ENCODE results near the gene GPAM. TPM values are rescaled to one million over a fixed set of nuclear protein-coding genes. Genes with fewer than 3 reads are reported as not detected.

GPAM gene
- total RNA-seq, 6 experiments from 2014 or later: 78.8 to 340 (median 90.3) TPM

- Histone ChIP-seq H3K27ac (peak overlapping the region; percentile 55 to 88 (median 86)), H3K4me1 (peaks cover 0 to 52% (median 12%) of the 10 kb centered on the region in 4 donors), H3K9me3 (no peaks in the 10 kb centered on the region), H3K27me3 (no peaks in the 10 kb centered on the region), H3K36me3 (no peaks in the 10 kb centered on the region), H3K4me3 (peak overlapping the region in 1 of 3 donors; percentile 7)
- DNase-seq (no peak), ATAC-seq (peak in 3 of 4 donors; percentile 2 to 8 (median 8))
- 57% methylated on average over 1 of the region's 2 CpGs for WGBS (ENCODE audit: insufficient coverage, low coverage, low lambda C conversion rate, missing lambda C conversion rate)
- TF ChIP-seq POLR2A (IDR thresholded peaks at IDR 0.05) (no peak), CTCF (IDR thresholded peaks at IDR 0.05) (no peak)
- intact Hi-C loops (cut with DNase I): no loop called here
Observed at GRCh38 chr10:112222799-112223198, 39.2 kb upstream of the GPAM start.

GRCh38 chr10:112221545-112221944 lies 38.0 kb upstream of the GPAM start:
- H3K9me3 ChIP-seq: no peaks in the 10 kb centered on the region
- WGBS (ENCODE audit: insufficient coverage, low coverage, low lambda C conversion rate, missing lambda C conversion rate): 51% methylated on average over 3 of the region's 3 CpGs
- no peak for ATAC-seq

GRCh38 chr10:112218960-112219359 lies 35.4 kb upstream of the GPAM start:
- intact Hi-C loops (cut with DNase I): no loop called here
- H3K4me3 ChIP-seq: no peak overlapping the region
- TF ChIP-seq POLR2A (IDR thresholded peaks at IDR 0.05) (no peak), CTCF (IDR thresholded peaks at IDR 0.05) (no peak)
- ATAC-seq (no peak), DNase-seq (no peak)
- no peak overlapping the region for H3K27ac ChIP-seq
- peaks cover 0 to 5% (median 2%) of the 10 kb centered on the region in 4 donors for H3K36me3 ChIP-seq
- WGBS (ENCODE audit: insufficient coverage, low coverage, low lambda C conversion rate, missing lambda C conversion rate): no CpG with 5 or more reads among the region's 2 CpGs
- H3K9me3 ChIP-seq: no peaks in the 10 kb centered on the region
- H3K27me3 ChIP-seq: no peaks in the 10 kb centered on the region
- H3K4me1 ChIP-seq: peaks cover 0 to 50% (median 20%) of the 10 kb centered on the region in 4 donors

More at GRCh38 chr10:112221545-112221944, 38.0 kb upstream of the GPAM start:
- H3K27ac ChIP-seq: no peak overlapping the region
- intact Hi-C loops (cut with DNase I): no loop called here
- no peaks in the 10 kb centered on the region for H3K27me3 ChIP-seq
- DNase-seq: no peak
- TF ChIP-seq POLR2A (IDR thresholded peaks at IDR 0.05): no peak
- no peak for TF ChIP-seq CTCF (IDR thresholded peaks at IDR 0.05)
- H3K36me3 ChIP-seq: peaks cover 0 to 5% (median 2%) of the 10 kb centered on the region in 4 donors
- H3K4me3 ChIP-seq: no peak overlapping the region
- H3K4me1 ChIP-seq: peaks cover 0 to 63% (median 14%) of the 10 kb centered on the region in 4 donors

- Histone ChIP-seq H3K36me3 (peaks cover 0 to 7% (median 2%) of the 10 kb centered on the region in 4 donors), H3K4me1 (peaks cover 0 to 44% (median 21%) of the 10 kb centered on the region in 4 donors), H3K27ac (peak overlapping the region in 1 of 3 donors; percentile 27), H3K4me3 (no peak overlapping the region), H3K27me3 (no peaks in the 10 kb centered on the region), H3K9me3 (no peaks in the 10 kb centered on the region)
- intact Hi-C loops (cut with DNase I): no loop called here
- no peak for ATAC-seq
- TF ChIP-seq CTCF (IDR thresholded peaks at IDR 0.05): no peak
- no peak for TF ChIP-seq POLR2A (IDR thresholded peaks at IDR 0.05)
- WGBS (ENCODE audit: insufficient coverage, low coverage, low lambda C conversion rate, missing lambda C conversion rate): 67% methylated on average over 4 of the region's 4 CpGs
- DNase-seq: no peak
Observed at GRCh38 chr10:112218036-112218390, 34.4 kb upstream of the GPAM start.

All from right lobe of liver (tissue), 6 donors.